ENCODE data around the gene PRKAR2A. TPM values are rescaled to one million over a fixed set of nuclear protein-coding genes. Genes with fewer than 3 reads are reported as not detected.
"Not testable (repeated sequence)": the region's sequence is repeated elsewhere in the genome, so short reads cannot be mapped to it uniquely, and the experiment has no call there.

PRKAR2A gene
- total and polyA plus RNA-seq, 2 experiments from 2014 or later, result 15.7 to 172 TPM

- Histone ChIP-seq H3K27me3 (no peaks in the 10 kb centered on the region), H3K36me3 (no peaks in the 10 kb centered on the region), H3K9me3 (ENCODE audit: low read depth) (no peaks in the 10 kb centered on the region), H3K4me3 (no peak overlapping the region), H3K4me1 (ENCODE audit: low read depth) (no peaks in the 10 kb centered on the region), H3K27ac (no peak overlapping the region)
- peak in 1 of 2 donors; percentile 15 for DNase-seq (ENCODE audit: low read depth in 1 of 2, low spot score in 1 of 2)
- TF ChIP-seq CTCF (IDR thresholded peaks at IDR 0.05; ENCODE audit: low read depth, low read length), result no peak
Observed at GRCh38 chr3:48845170-48845569, 2.5 kb downstream of the PRKAR2A start.

- no peak for DNase-seq (ENCODE audit: low read depth in 1 of 2, low spot score in 1 of 2)
- Histone ChIP-seq H3K27ac (no peak overlapping the region), H3K9me3 (ENCODE audit: low read depth) (no peaks in the 10 kb centered on the region), H3K27me3 (no peaks in the 10 kb centered on the region), H3K4me1 (ENCODE audit: low read depth) (no peaks in the 10 kb centered on the region), H3K36me3 (no peaks in the 10 kb centered on the region), H3K4me3 (no peak overlapping the region)
- TF ChIP-seq CTCF (IDR thresholded peaks at IDR 0.05; ENCODE audit: low read depth, low read length), result no peak
Observed at GRCh38 chr3:48837163-48837562, 10.5 kb downstream of the PRKAR2A start.

GRCh38 chr3:48835650-48836366, 11.9 kb downstream of the PRKAR2A start:
- Histone ChIP-seq H3K36me3 (no peaks in the 10 kb centered on the region), H3K9me3 (ENCODE audit: low read depth) (no peaks in the 10 kb centered on the region), H3K4me3 (no peak overlapping the region), H3K27ac (no peak overlapping the region), H3K27me3 (no peaks in the 10 kb centered on the region), H3K4me1 (ENCODE audit: low read depth) (no peaks in the 10 kb centered on the region)
- DNase-seq (ENCODE audit: low read depth in 1 of 2, low spot score in 1 of 2), result no peak
- TF ChIP-seq CTCF (IDR thresholded peaks at IDR 0.05; ENCODE audit: low read depth, low read length), result no peak

GRCh38 chr3:48832684-48833083, 15.0 kb downstream of the PRKAR2A start:
- DNase-seq (ENCODE audit: low read depth in 1 of 2, low spot score in 1 of 2), result peak in 1 of 2 donors; percentile 25
- Histone ChIP-seq H3K4me3 (no peak overlapping the region), H3K27ac (no peak overlapping the region), H3K9me3 (ENCODE audit: low read depth) (no peaks in the 10 kb centered on the region), H3K27me3 (no peaks in the 10 kb centered on the region), H3K4me1 (ENCODE audit: low read depth) (no peaks in the 10 kb centered on the region), H3K36me3 (no peaks in the 10 kb centered on the region)
- no peak for TF ChIP-seq CTCF (IDR thresholded peaks at IDR 0.05; ENCODE audit: low read depth, low read length)

GRCh38 chr3:48830715-48831114, 17.0 kb downstream of the PRKAR2A start:
- TF ChIP-seq CTCF (IDR thresholded peaks at IDR 0.05; ENCODE audit: low read depth, low read length), result no peak
- Histone ChIP-seq H3K4me1 (ENCODE audit: low read depth) (no peaks in the 10 kb centered on the region), H3K36me3 (no peaks in the 10 kb centered on the region), H3K27ac (no peak overlapping the region), H3K4me3 (no peak overlapping the region), H3K27me3 (no peaks in the 10 kb centered on the region), H3K9me3 (ENCODE audit: low read depth) (no peaks in the 10 kb centered on the region)
- DNase-seq (ENCODE audit: low read depth in 1 of 2, low spot score in 1 of 2), result no peak

GRCh38 chr3:48829525-48829924, 18.1 kb downstream of the PRKAR2A start:
- not testable (repeated sequence) for H3K27ac ChIP-seq; H3K4me1 ChIP-seq (ENCODE audit: low read depth); DNase-seq (ENCODE audit: low read depth in 1 of 2, low spot score in 1 of 2); H3K9me3 ChIP-seq (ENCODE audit: low read depth); H3K4me3 ChIP-seq; H3K27me3 ChIP-seq; H3K36me3 ChIP-seq

GRCh38 chr3:48827874-48828273, 19.8 kb downstream of the PRKAR2A start:
- not testable (repeated sequence) for H3K9me3 ChIP-seq (ENCODE audit: low read depth); DNase-seq (ENCODE audit: low read depth in 1 of 2, low spot score in 1 of 2); H3K27ac ChIP-seq; H3K36me3 ChIP-seq; H3K4me1 ChIP-seq (ENCODE audit: low read depth); H3K4me3 ChIP-seq; H3K27me3 ChIP-seq
